OCI-LY1 (cell line): ENCODE measurements around the gene PTPMT1.

Experiments
- H2AFZ ChIP-seq: fragments of 200-600 bp; sonication (generic), shearing (Covaris generic); 2 replicates; pipeline ENCODE4 v1.6.0; 2014; ENCODE audit warnings: antibody characterized with exemption, mild to moderate bottlenecking, low read length
- H3F3A ChIP-seq: fragments of 200-600 bp; sonication (generic), shearing (Covaris generic); 2 replicates; pipeline ENCODE4 v1.6.0; 2014; ENCODE audit warnings: mild to moderate bottlenecking, antibody characterized with exemption, low read length, moderate library complexity; ENCODE audit not compliant: insufficient read depth
- H3K27ac ChIP-seq: fragments of 200-600 bp; sonication (generic); 2 replicates; pipeline ENCODE4 v1.5.1; 2014; ENCODE audit warnings: low read length, mixed run types, mild to moderate bottlenecking, low read depth; ENCODE audit not compliant: poor library complexity, severe bottlenecking
- H3K27me3 ChIP-seq: fragments of 200-600 bp; sonication (generic); 2 replicates; pipeline ENCODE4 v1.6.0; 2014; ENCODE audit warnings: antibody characterized with exemption, mild to moderate bottlenecking, low read length, moderate library complexity; ENCODE audit not compliant: insufficient read depth
- H3K36me3 ChIP-seq: fragments of 200-600 bp; sonication (generic); 2 replicates; pipeline ENCODE4 v1.6.1; 2014; ENCODE audit warnings: mild to moderate bottlenecking, antibody characterized with exemption, low read length, moderate library complexity, mixed read lengths; ENCODE audit not compliant: insufficient read depth
- H3K4me1 ChIP-seq: fragments of 200-600 bp; sonication (generic); 2 replicates; pipeline ENCODE4 v1.5.1; 2014; ENCODE audit warnings: mild to moderate bottlenecking, low read length, moderate library complexity; ENCODE audit not compliant: insufficient read depth, severe bottlenecking
- H3K4me2 ChIP-seq: fragments of 200-600 bp; sonication (generic), shearing (Covaris generic); 2 replicates; pipeline ENCODE4 v1.6.1; 2014; ENCODE audit warnings: low read length
- H3K4me3 ChIP-seq: fragments of 200-600 bp; sonication (generic); 2 replicates; pipeline ENCODE4 v1.5.1; 2014; ENCODE audit warnings: low read length, low read depth, mild to moderate bottlenecking, mixed read lengths; ENCODE audit not compliant: poor library complexity, severe bottlenecking
- H3K79me2 ChIP-seq: fragments of 200-600 bp; shearing (Covaris generic); 2 replicates; pipeline ENCODE4 v1.6.1; 2016; ENCODE audit warnings: mixed run types, low read length, mixed read lengths; ENCODE audit not compliant: insufficient read depth
- H3K9ac ChIP-seq: fragments of 200-600 bp; sonication (generic), shearing (Covaris generic); 2 replicates; pipeline ENCODE4 v1.6.1; 2014; ENCODE audit warnings: mild to moderate bottlenecking, low read length, mixed read lengths
- H3K9me2 ChIP-seq: fragments of 200-600 bp; sonication (generic), shearing (Covaris generic); 2 replicates; pipeline ENCODE4 v1.6.1; 2014; ENCODE audit warnings: low read depth, mild to moderate bottlenecking, low read length, mixed read lengths
- H3K9me3 ChIP-seq: fragments of 200-600 bp; shearing (Covaris generic); 2 replicates; pipeline ENCODE4 v1.6.1; 2014; ENCODE audit warnings: low read length, mixed read lengths
- H4K20me1 ChIP-seq: fragments of 200-600 bp; sonication (generic), shearing (Covaris generic); 2 replicates; pipeline ENCODE4 v1.6.0; 2016; ENCODE audit warnings: mild to moderate bottlenecking, low read length; ENCODE audit not compliant: insufficient read depth
- EZH2 ChIP-seq: fragments of 200-600 bp; sonication (generic), shearing (Covaris generic); IDR thresholded peaks from 2 replicates; pipeline ENCODE4 v1.8.0; 2017; ENCODE audit warnings: borderline replicate concordance, mixed run types, mild to moderate bottlenecking, antibody characterized with exemption, low read length, moderate library complexity, mixed read lengths
- TF ChIP-seq, protein P1 (sequence below): fragments of 200-600 bp; sonication (generic), shearing (Covaris generic); IDR thresholded peaks from 2 replicates; pipeline ENCODE4 v1.5.1; 2017; ENCODE audit warnings: mild to moderate bottlenecking, antibody characterized with exemption, low read length, moderate library complexity, mixed read lengths

PTPMT1 gene

DNA sequence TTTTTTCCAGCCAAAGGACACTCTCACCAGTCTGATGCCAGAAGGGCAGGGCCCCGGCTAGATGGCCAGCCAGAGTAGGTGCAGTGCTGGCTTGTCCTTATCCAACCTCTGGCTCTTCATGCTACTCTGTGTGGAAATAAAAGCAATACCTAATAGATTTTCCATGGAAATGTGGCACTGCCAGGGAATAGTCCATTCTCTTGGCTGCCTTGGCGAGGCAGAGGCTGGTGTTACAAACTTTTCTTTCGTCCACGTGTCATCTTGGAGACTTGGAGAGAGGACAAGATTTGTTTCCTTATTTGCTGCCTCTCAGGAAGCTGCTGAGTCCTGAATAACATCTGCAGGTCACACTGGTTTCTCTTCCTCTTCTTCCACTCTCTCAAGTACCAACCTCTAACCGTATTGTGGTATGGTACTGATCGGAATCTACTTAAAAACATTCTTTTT, 46.0 kb downstream of the PTPMT1 start:
- H3K4me1 ChIP-seq, result peaks cover 13% of the 10 kb centered on the region

DNA sequence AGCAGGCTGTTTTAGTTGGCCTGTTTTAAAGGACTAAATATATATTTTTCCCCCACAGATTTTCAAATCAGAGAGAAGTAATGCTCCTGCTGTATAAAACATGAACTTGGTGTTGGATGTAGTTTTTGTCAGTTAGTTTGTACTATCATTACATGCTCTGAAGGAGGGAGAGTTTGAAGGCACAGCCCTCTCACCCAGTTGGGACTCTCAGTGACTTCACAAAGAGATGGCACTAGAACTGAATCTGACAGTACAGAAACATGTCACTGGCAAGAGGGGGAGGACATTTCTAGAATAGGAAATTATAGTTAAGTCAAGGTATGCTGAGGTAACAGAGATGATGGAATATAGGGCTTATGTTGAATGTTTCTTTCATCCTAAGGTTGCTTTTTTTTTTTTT, 49.9 kb downstream of the PTPMT1 start:
- TF ChIP-seq EZH2, result no peak
- TF ChIP-seq, protein P1, sequence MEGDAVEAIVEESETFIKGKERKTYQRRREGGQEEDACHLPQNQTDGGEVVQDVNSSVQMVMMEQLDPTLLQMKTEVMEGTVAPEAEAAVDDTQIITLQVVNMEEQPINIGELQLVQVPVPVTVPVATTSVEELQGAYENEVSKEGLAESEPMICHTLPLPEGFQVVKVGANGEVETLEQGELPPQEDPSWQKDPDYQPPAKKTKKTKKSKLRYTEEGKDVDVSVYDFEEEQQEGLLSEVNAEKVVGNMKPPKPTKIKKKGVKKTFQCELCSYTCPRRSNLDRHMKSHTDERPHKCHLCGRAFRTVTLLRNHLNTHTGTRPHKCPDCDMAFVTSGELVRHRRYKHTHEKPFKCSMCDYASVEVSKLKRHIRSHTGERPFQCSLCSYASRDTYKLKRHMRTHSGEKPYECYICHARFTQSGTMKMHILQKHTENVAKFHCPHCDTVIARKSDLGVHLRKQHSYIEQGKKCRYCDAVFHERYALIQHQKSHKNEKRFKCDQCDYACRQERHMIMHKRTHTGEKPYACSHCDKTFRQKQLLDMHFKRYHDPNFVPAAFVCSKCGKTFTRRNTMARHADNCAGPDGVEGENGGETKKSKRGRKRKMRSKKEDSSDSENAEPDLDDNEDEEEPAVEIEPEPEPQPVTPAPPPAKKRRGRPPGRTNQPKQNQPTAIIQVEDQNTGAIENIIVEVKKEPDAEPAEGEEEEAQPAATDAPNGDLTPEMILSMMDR, result no peak
- Histone ChIP-seq H3K27ac (no peak overlapping the region), H3F3A (no peaks in the 10 kb centered on the region), H3K4me3 (no peak overlapping the region), H3K4me1 (peaks cover 13% of the 10 kb centered on the region), H3K9me3 (no peaks in the 10 kb centered on the region), H4K20me1 (no peaks in the 10 kb centered on the region), H2AFZ (no peak overlapping the region), H3K79me2 (no peaks in the 10 kb centered on the region), H3K36me3 (peaks cover 20% of the 10 kb centered on the region), H3K27me3 (no peaks in the 10 kb centered on the region), H3K4me2 (no peak overlapping the region), H3K9ac (no peak overlapping the region), H3K9me2 (no peaks in the 10 kb centered on the region)

More for the DNA sequence above, 46.0 kb downstream of the PTPMT1 start:
- H3F3A ChIP-seq, result no peaks in the 10 kb centered on the region
- H3K36me3 ChIP-seq, result no peaks in the 10 kb centered on the region
- no peak overlapping the region for H3K27ac ChIP-seq
- H3K4me2 ChIP-seq, result 0 out of 2 replicates have a peak overlapping the region, but pooled peaks have one; percentile 20
- no peak overlapping the region for H3K9ac ChIP-seq
- no peaks in the 10 kb centered on the region for H3K79me2 ChIP-seq
- H3K27me3 ChIP-seq, result no peaks in the 10 kb centered on the region
- no peak overlapping the region for H2AFZ ChIP-seq
- no peaks in the 10 kb centered on the region for H4K20me1 ChIP-seq
- H3K9me2 ChIP-seq, result no peaks in the 10 kb centered on the region
- H3K4me3 ChIP-seq, result no peak overlapping the region
- TF ChIP-seq EZH2, result no peak
- TF ChIP-seq, protein P1, result no peak
- H3K9me3 ChIP-seq, result no peaks in the 10 kb centered on the region

- no peaks in the 10 kb centered on the region for H3K79me2 ChIP-seq
- H3K4me1 ChIP-seq, result peaks cover 3% of the 10 kb centered on the region
- no peak overlapping the region for H3K4me3 ChIP-seq
- H3K27me3 ChIP-seq, result no peaks in the 10 kb centered on the region
- no peak overlapping the region for H3K27ac ChIP-seq
- no peak overlapping the region for H3K4me2 ChIP-seq
- no peaks in the 10 kb centered on the region for H3K9me3 ChIP-seq
- H3K9me2 ChIP-seq, result no peaks in the 10 kb centered on the region
- no peaks in the 10 kb centered on the region for H4K20me1 ChIP-seq
- no peak overlapping the region for H2AFZ ChIP-seq
- H3K9ac ChIP-seq, result no peak overlapping the region
- no peaks in the 10 kb centered on the region for H3F3A ChIP-seq
- TF ChIP-seq, protein P1, result peak; percentile 76
- no peak for TF ChIP-seq EZH2
- peaks cover 37% of the 10 kb centered on the region for H3K36me3 ChIP-seq
Measured at GRCh38 chr11:47616726-47617416, 51.5 kb downstream of the PTPMT1 start.
